GM12874 (cell line): ENCODE measurements around the gene RPP30.

Experiments
- CTCF ChIP-seq: IDR thresholded peaks from 2 replicates; pipeline ENCODE4 v1.5.1; 2011; ENCODE audit warnings: low read depth, mild to moderate bottlenecking, control low read depth, low read length, moderate library complexity; ENCODE audit not compliant: insufficient read depth

Gene RPP30

GRCh38 chr10:90858461-90858968, 13.3 kb upstream of the RPP30 start:
- no peak for TF ChIP-seq CTCF

GRCh38 chr10:90859321-90859751, 12.4 kb upstream of the RPP30 start:
- no peak for TF ChIP-seq CTCF

- TF ChIP-seq CTCF, result no peak
Observed at GRCh38 chr10:90860790-90861189, 11.0 kb upstream of the RPP30 start.

GRCh38 chr10:90862908-90863514, 8.8 kb upstream of the RPP30 start:
- TF ChIP-seq CTCF, result peak; percentile 46; the same call in 1 of the 2 replicates

- TF ChIP-seq CTCF, result 0 out of 2 replicates have a peak, but pooled peaks have one; percentile 9
Observed at GRCh38 chr10:90865401-90865800, 6.4 kb upstream of the RPP30 start.

GRCh38 chr10:90866050-90866598, 5.7 kb upstream of the RPP30 start:
- TF ChIP-seq CTCF, result no peak

GRCh38 chr10:90871279-90871765, 452 bp upstream of the RPP30 start:
- no peak for TF ChIP-seq CTCF
